Measurements from ENCODE around the gene DLEC1. TPM values are rescaled to one million over a fixed set of nuclear protein-coding genes. Genes with fewer than 3 reads are reported as not detected.

DLEC1 gene
- total RNA-seq, 2 experiments from 2014 or later = 0.63 to 0.99 TPM

GRCh38 chr3:38015485-38015884, 23.5 kb upstream of the DLEC1 start:
- ChIA-PET CTCF (interaction anchor here (1.4 kb wide), 1 partner anchor 18 kb away, joined by 5 read pairs; no protein-coding TSS in a partner anchor), POLR2A (no interaction called here)

- ChIA-PET CTCF (interaction anchor here (1.3 to 1.4 kb wide), 2 partner anchors 12 to 19 kb away, joined by 3 to 5 read pairs; no protein-coding TSS in a partner anchor), POLR2A (no interaction called here)
Measured at GRCh38 chr3:38015984-38016383, 23.0 kb upstream of the DLEC1 start.

GRCh38 chr3:38016410-38016809, 22.6 kb upstream of the DLEC1 start:
- CTCF ChIA-PET = interaction anchor here (1.3 to 1.4 kb wide), 2 partner anchors 13 to 19 kb away, joined by 3 to 5 read pairs; no protein-coding TSS in a partner anchor
- POLR2A ChIA-PET = no interaction called here

DNA sequence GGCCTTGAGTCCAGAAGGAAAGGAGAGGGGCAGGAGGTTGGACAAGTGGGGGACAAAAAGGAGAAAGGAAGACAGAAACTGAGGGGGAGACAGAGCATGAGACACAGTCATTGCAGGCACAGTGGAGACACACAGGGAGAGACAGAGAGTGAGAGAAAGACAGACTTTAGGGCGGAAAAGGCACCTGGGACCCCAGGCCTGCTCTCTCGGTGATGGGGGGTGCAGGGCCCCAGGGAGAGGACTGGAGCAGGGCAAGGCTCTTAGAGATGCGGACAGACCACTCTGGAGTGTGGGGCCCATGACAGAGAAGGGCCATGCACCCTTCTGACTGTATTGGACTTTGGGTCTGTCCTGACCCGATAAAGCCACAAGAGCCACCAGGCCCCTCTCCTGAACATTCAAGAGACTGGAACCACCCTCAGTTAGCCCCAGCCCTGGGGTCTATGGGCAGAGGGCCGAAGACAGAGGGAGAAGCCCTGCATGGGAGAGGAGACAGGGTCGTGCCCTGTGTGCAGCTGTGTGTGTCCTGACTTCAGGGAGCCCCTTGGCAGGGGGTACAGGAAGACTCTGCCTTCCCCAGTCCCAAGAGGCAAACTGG, 22.1 kb upstream of the DLEC1 start:
- CTCF ChIA-PET = interaction anchor here (1.3 kb wide), 1 partner anchor 13 kb away, joined by 3 read pairs; no protein-coding TSS in a partner anchor
- POLR2A ChIA-PET = interaction anchor here (0.7 kb wide), 1 partner anchor 11 kb away, joined by 3 read pairs; no protein-coding TSS in a partner anchor

DNA sequence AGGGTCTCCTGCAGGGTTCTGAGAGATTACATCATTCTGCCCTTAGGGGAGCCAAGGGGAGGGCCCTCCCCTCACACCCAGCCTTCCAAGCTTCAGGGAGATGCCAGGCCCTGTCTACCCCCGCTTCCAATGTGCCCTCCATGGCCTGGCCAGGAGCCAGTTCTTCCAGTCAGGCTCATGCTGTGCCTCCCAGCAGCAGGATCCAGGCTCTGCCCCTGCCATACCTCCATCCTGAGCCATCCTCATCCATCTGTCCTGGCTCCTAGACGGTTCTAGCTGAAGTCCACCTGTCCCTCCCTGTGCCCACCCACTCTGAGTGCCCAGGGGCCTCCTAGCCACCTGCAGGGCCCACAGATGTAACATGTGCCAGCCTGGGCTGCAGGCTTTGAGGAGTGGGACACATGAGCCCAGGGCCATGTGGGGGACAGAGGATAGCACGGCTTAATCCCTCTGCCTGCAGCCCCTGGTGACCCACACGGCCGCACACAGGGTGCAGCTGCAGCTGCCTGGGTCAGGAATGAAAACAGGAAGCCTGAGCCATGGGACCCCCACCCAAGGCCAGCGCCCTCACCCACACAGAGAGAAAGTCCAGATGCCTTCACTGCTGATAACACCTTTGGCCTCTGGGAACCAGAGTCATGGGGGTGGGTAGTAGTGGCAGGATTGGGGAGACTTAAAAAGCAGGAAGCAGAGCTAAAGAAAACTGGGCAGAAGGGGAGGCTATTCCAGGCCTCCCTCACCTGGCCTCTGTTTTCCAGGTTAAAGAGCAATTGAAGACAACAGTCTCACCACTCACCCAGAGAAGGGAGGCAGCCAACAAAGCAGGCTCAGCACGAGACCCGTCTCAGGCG, 21.3 kb upstream of the DLEC1 start:
- ChIA-PET CTCF (interaction anchor here (0.9 kb wide), 1 partner anchor 14 kb away, joined by 3 read pairs; no protein-coding TSS in a partner anchor), POLR2A (interaction anchor here (0.7 kb wide), 1 partner anchor 11 kb away, joined by 3 read pairs; no protein-coding TSS in a partner anchor)

GRCh38 chr3:38018296-38019266, 20.4 kb upstream of the DLEC1 start:
- POLR2A ChIA-PET = no interaction called here
- CTCF ChIA-PET = interaction anchor here (0.9 kb wide), 1 partner anchor 15 kb away, joined by 3 read pairs; no protein-coding TSS in a partner anchor

DNA sequence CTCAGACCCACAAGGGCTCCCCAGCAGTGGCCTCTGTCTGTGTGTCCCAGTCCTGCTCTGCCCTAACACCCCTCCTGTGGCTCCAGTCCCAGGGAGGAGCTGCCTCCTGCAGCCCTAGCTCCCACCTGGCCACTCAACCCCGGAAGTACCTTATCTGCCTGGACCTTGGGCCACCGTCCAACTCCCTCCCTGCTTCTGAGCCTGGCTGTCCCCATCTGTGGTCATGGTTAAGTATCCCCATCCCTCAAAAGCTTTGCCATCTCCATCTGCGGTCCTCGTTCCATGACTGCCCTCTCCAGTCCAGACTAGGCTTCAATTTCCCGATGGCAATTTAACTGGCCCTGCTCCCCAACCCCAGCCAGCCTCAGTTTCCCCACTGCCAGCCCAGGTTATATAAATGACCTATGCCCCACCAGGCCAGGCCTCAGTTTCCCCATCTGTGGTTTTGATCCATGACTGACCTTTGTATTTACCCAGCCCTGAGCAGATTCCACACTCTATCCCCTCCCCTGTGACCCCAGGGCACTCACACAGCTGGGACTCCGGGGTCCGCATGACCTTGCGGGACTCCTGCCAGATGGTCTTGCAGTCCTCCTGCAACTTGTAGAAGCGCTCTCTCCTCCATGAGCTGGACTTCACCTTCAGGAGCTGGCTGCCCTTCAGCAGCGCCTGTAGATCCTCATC, 19.2 kb upstream of the DLEC1 start:
- POLR2A ChIA-PET = interaction anchor here (0.6 kb wide), 1 partner anchor 22 kb away, joined by 6 read pairs; no protein-coding TSS in a partner anchor
- CTCF ChIA-PET = interaction anchor here (1.2 kb wide), 1 partner anchor 16 kb away, joined by 3 read pairs; no protein-coding TSS in a partner anchor

DNA sequence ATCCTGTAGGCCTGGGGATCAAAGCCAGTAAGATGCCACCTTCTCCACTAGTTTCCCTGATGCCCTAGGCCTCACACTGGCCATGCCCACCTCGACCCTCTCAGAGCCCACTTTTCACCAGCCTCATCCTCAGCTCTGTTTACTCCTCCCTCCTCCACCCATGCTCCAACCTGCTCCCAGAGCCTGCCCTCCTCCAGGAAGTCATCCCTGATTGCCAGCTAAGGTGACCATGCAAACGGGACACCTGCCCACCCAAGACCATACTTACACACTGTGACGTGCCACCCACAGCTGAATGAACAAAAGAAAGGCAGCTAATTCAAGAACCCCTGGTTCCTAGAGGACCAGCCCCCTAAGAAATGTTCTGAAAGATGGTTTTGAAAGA, 18.7 kb upstream of the DLEC1 start:
- CTCF ChIA-PET = interaction anchor here (1.2 kb wide), 1 partner anchor 17 kb away, joined by 3 read pairs; no protein-coding TSS in a partner anchor
- POLR2A ChIA-PET = interaction anchor here (0.6 kb wide), 1 partner anchor 22 kb away, joined by 6 read pairs; no protein-coding TSS in a partner anchor

DNA sequence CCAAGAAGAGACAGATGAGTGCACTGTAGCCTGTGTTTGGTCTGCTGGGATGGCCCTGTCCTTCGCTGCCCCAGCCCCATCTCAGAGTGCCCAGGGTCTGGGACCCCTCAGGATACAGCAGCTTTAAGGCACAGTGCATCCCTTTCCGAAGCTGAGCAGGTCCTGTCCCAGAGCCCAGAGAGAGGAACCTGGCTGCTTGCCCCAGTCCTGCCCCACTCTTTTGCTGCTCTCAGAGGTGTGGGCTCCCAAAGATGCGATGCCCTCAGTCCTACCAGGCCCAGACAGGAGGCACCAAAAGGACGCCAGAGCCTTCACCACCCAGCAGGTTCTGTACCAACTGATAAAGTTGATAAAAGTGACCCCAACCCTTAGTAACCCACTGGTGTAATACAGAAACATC, 17.8 kb upstream of the DLEC1 start:
- POLR2A ChIA-PET = interaction anchor here (0.5 kb wide), 1 partner anchor 756 kb away, joined by 5 read pairs; no protein-coding TSS in a partner anchor
- CTCF ChIA-PET = interaction anchor here (1.5 kb wide), 1 partner anchor 24 kb away, joined by 5 read pairs; no protein-coding TSS in a partner anchor

- POLR2A ChIA-PET = no interaction called here
- CTCF ChIA-PET = interaction anchor here (0.8 to 1.9 kb wide), 3 partner anchors 17 to 25 kb away, joined by 3 to 7 read pairs (median 5); partner anchors contain the start of gene DLEC1
Measured at GRCh38 chr3:38022301-38022700, 16.7 kb upstream of the DLEC1 start.

DNA sequence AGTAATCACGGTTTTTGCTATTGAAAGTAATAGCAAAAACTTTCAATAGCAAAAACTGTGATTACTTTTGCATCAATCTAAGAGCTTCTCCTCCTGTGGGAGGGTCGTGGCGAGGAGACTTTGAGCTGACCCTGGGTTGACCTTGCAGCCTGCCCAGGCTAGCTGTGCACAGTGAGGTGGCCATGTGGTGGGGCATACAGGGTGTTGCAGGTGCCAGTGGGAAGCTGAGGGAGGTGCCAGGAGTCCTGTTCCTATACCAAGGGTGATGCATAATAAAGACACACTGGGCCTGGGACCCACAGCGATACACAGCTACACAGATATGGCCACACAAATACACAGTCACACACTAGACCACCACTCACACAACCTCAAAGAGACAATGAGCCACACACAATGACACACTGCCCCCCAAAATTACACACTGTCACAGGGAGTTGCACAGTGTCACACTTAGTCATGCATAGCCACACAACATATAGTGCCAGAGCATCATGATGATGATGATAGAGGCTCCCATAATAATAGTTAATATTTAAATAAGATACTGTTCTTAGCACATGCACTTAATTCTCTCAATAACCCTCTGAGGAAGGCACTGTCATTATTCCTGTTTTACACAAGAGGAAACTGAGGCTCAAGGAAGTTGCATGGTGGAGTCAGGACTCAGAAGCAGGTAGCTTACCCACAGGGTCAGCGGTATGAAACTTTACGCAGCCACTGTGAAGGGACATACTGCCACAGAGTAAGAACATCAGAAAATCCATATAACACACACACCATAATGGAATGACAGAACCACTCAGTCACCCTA, 15.9 kb upstream of the DLEC1 start:
- CTCF ChIA-PET = interaction anchor here (0.8 to 1.9 kb wide), 3 partner anchors 16 to 26 kb away, joined by 3 to 7 read pairs (median 5); partner anchors contain the start of gene DLEC1
- POLR2A ChIA-PET = no interaction called here

GRCh38 chr3:38026856-38027255, 12.2 kb upstream of the DLEC1 start:
- ChIA-PET CTCF (no interaction called here), POLR2A (no interaction called here)

DNA sequence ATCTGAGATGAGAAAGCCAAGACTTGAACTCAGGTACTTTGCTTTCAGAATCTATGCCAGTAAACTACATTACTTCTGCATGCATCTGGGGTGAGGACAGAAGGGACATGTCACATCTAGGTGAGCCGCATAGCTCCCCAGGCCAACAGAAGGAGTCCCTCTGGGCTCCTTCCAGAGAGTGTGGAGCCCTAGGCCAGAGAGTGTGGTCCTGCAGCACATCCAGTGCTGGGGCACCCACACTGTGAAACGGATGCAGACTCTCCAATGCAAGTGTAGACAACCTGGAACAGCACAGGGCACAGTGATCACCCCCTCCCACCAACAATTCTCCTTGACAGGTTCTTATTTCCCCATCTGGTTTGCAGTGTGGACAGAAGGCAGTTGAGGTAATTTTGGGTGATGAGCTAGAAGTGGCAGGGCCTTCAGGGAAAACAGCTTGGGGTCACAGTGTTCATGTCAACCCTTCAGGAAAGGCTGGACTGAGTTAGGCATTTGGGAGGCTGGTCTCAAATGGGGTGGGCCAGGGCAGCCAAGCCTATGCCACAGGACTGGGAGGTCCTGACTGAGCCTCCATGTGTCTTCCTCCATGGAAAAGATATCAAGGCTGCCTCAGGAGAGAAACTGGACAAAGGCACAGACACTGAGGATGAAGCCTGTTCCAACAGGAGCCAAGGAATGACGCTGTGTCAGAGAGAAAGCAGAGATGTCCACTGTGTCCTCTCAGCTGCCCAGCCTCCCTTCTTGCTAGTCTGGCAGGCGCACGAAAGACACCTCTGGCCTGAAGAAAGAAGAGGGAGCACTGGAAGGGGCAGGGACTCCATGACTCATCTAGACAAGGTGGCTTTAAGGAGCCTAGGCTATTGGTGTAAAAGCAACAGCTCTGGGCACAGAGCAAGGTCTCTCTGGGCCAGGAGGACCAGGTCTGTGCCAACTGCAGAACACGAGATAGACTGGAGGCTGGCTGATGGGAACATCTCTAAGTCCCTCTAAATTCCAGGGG, 11.2 kb upstream of the DLEC1 start:
- POLR2A ChIA-PET = interaction anchor here (1.6 kb wide), 1 partner anchor 11 kb away, joined by 7 read pairs; the partner anchor contains the start of gene DLEC1
- CTCF ChIA-PET = interaction anchor here (0.8 kb wide), 1 partner anchor 53 kb away, joined by 3 read pairs; no protein-coding TSS in a partner anchor

DNA sequence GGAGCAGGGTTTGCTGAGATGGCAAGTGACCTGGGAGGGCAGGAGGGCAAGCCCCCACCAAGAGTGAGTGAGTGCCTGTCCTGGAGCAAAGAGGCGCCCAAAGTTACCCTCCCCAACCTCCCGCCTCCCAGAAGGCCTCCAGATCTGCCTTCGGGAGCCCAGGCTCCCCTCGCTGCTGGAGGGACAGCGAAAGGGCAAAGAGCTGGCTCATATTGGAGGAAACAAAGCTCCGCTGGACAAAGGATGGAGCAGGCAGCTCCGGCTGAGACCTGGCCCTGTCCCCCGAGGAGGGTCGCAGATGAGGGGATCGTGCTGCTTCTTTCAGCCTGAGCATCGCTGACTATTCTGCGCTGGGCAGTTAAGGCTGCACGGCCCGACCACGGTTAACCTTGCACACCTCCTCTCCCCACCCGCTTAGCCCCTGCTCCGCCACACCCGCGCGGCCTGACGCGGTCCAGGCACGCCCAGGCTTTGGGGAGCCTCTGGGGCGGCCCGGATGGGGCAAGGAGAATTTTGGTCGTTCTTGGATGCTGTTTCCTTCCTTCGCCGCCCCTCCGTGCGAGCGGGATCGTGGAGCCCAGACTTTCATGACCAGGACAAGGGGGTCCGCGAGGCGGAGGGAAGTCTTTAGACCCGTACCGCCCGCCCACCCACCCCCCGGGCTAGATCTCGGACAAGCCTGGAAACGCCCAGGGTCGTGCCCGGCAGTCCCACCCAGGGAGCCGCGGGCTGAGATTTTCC, 10.2 kb upstream of the DLEC1 start:
- CTCF ChIA-PET = interaction anchor here (0.6 to 1.0 kb wide), 3 partner anchors 10 to 54 kb away, joined by 3 read pairs; partner anchors contain the start of gene DLEC1

More for the DNA sequence above, 10.2 kb upstream of the DLEC1 start:
- POLR2A ChIA-PET = interaction anchor here (1.6 kb wide), 1 partner anchor 10 kb away, joined by 7 read pairs; the partner anchor contains the start of gene DLEC1

All from activated CD8-positive, alpha-beta memory T cell treated with anti-CD3 and anti-CD28 coated beads for 36 hours (primary cell).